ENCODE results near the gene CHD3.

- TF ChIP-seq CTCF (IDR thresholded peaks at IDR 0.05): peak; percentile 46 to 80 (median 64)
- TF ChIP-seq POLR2AphosphoS5 (IDR thresholded peaks at IDR 0.05): no peak
- no peak for TF ChIP-seq EP300 (IDR thresholded peaks at IDR 0.05)
- no peak for TF ChIP-seq POLR2A (IDR thresholded peaks at IDR 0.05)
Measured at GRCh38 chr17:7912927-7913524, 24.4 kb downstream of the CHD3 start.
